Cortex of kidney (tissue), 1 donor: ENCODE data around the gene TRPM2.

Experiments used
- DNase-seq: peaks from one replicate; lab custom pipeline; 2025; lab: John Stamatoyannopoulos, UW

Gene TRPM2

GRCh38 chr21:44485254-44485793 is 131.9 kb downstream of the TRPM2 start:
- DNase-seq, result no peak

DNA sequence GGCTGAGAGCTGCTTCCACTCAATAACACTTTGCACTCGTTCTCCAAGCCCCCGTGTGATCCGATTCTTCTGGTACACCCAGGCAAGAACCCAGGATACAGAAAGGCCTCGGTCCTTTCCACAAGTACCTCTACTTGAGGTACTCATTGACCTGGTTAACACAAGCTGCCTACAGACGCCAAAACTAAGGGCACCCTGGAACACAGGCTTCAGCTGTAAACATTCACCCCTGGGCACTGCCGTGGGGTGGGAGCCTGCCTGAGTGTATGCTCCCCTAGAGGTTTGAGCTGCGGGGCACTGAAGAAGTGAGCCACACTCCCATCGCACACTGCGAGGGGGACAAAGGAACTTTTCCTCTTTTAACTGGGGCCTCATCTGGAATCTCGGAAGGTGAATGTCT is 132.4 kb downstream of the TRPM2 start:
- DNase-seq, result no peak

GRCh38 chr21:44486302-44486701 is 132.9 kb downstream of the TRPM2 start:
- DNase-seq, result no peak

GRCh38 chr21:44487831-44488230 is 134.4 kb downstream of the TRPM2 start:
- no peak for DNase-seq

DNA sequence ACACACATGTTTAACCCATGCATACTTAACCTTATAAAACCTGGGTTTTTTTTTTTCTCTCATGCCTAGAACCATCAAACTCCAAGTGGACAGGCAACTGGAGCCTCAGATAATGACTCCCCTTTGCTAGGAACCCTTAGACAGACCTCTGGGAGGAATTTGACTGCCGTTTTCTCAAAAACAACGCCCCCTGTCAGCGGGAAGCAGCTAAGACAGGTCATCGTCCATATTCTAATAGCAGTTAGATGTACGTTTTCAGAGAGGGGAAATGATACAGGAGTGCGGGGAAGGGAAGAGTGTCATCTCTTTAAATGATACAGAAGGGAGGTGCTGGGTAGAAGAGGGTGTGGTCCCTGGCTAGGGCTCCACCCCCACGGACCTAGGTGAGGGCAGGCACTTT is 136.5 kb downstream of the TRPM2 start:
- no peak for DNase-seq

- DNase-seq, result no peak
Measured at GRCh38 chr21:44490405-44490804, 137.0 kb downstream of the TRPM2 start.

DNA sequence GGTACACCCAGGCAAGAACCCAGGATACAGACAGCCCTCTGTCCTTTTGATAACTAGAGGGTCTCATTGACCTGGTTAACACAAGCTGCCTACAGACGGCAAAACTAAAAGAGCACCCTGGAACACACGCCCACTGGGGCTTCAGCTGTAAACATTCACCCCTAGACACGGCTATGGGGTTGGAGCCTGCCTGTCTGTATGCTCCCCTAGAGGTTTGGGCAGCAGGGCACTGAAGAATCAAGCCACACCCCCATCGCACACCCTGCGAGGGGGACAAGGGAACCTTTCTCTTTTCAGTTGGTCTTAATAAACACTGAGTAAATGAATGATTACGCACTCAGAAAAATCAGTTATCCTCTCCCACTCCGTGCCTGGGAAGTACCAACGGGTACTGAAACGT is 137.4 kb downstream of the TRPM2 start:
- no peak for DNase-seq
